H9 (cell line): Measurements from ENCODE around the gene TUBGCP5. TPM values are rescaled to one million over a fixed set of nuclear protein-coding genes. Genes with fewer than 3 reads are reported as not detected.

ENCODE experiments used
- DNase-seq: peaks from one replicate; pipeline ENCODE4 v3.0.0-alpha.2; 2017
- H2AFZ ChIP-seq: one replicate; pipeline ENCODE4 v1.6.1; 2013; ENCODE audit warnings: mild to moderate bottlenecking, low read length, control low read depth, moderate library complexity
- H2AK5ac ChIP-seq: 2 replicates; pipeline ENCODE4 v1.6.1; 2013; ENCODE audit warnings: low read length, control low read depth, mixed read lengths; ENCODE audit not compliant: insufficient read length
- H2BK120ac ChIP-seq: one replicate; pipeline ENCODE4 v1.6.1; 2013; ENCODE audit warnings: low read depth, mild to moderate bottlenecking, low read length, control low read depth, inconsistent platforms; ENCODE audit not compliant: poor library complexity, severe bottlenecking
- H2BK12ac ChIP-seq: 2 replicates; pipeline ENCODE4 v1.6.1; 2013; ENCODE audit warnings: low read length, control low read depth, mixed read lengths, low read depth; ENCODE audit not compliant: insufficient read length
- H2BK15ac ChIP-seq: 2 replicates; pipeline ENCODE4 v1.6.1; 2013; ENCODE audit warnings: low read depth, low read length, control low read depth
- H2BK20ac ChIP-seq: one replicate; pipeline ENCODE4 v1.6.1; 2013; ENCODE audit warnings: low read depth, mild to moderate bottlenecking, low read length, control low read depth, inconsistent platforms; ENCODE audit not compliant: poor library complexity, severe bottlenecking
- H2BK5ac ChIP-seq: 2 replicates; pipeline ENCODE4 v1.6.1; 2013; ENCODE audit warnings: low read length, control low read depth, mixed read lengths; ENCODE audit not compliant: insufficient read length
- H3K14ac ChIP-seq: 2 replicates; pipeline ENCODE4 v1.6.1; 2013; ENCODE audit warnings: low read length, control low read depth; ENCODE audit not compliant: insufficient read depth
- H3K18ac ChIP-seq: 2 replicates; pipeline ENCODE4 v1.6.1; 2013; ENCODE audit warnings: low read depth, mild to moderate bottlenecking, mixed read lengths, low read length, control low read depth; ENCODE audit not compliant: insufficient read length
- H3K23ac ChIP-seq: 2 replicates; pipeline ENCODE4 v1.6.1; 2013; ENCODE audit warnings: low read length, control low read depth, mixed read lengths, low read depth; ENCODE audit not compliant: insufficient read length
- H3K23me2 ChIP-seq: 2 replicates; pipeline ENCODE4 v1.6.1; 2013; ENCODE audit warnings: low read depth, mild to moderate bottlenecking, mixed read lengths, low read length, control low read depth; ENCODE audit not compliant: insufficient read length, poor library complexity, severe bottlenecking
- H3K27ac ChIP-seq: 2 replicates; pipeline ENCODE4 v1.5.1; 2013; ENCODE audit warnings: low read length, control low read depth, mixed read lengths, low read depth; ENCODE audit not compliant: insufficient read length
- H3K27me3 ChIP-seq: 2 replicates; pipeline ENCODE4 v1.6.1; 2013; ENCODE audit warnings: low read length, control low read depth, inconsistent platforms; ENCODE audit not compliant: insufficient read depth
- H3K4ac ChIP-seq: 2 replicates; pipeline ENCODE4 v1.6.1; 2013; ENCODE audit warnings: low read depth, mild to moderate bottlenecking, control low read depth, inconsistent platforms, low read length, moderate library complexity
- H3K4me1 ChIP-seq: 2 replicates; pipeline ENCODE4 v1.6.1; 2013; ENCODE audit warnings: low read length, control low read depth, inconsistent platforms; ENCODE audit not compliant: insufficient read depth
- H3K4me2 ChIP-seq: 2 replicates; pipeline ENCODE4 v1.6.1; 2013; ENCODE audit warnings: low read length, control low read depth, mixed read lengths; ENCODE audit not compliant: insufficient read length, insufficient read depth
- H3K56ac ChIP-seq: 2 replicates; pipeline ENCODE4 v1.6.1; 2013; ENCODE audit warnings: low read depth, mild to moderate bottlenecking, mixed read lengths, low read length, control low read depth; ENCODE audit not compliant: insufficient read length
- H3K79me1 ChIP-seq: 2 replicates; pipeline ENCODE4 v1.6.1; 2013; ENCODE audit warnings: low read depth, mild to moderate bottlenecking, moderate library complexity, low read length, control low read depth, inconsistent platforms; ENCODE audit not compliant: insufficient read depth, poor library complexity, severe bottlenecking
- H3K79me2 ChIP-seq: 2 replicates; pipeline ENCODE4 v1.6.1; 2013; ENCODE audit warnings: low read length, control low read depth, inconsistent platforms; ENCODE audit not compliant: insufficient read depth
- H3K9ac ChIP-seq: 2 replicates; pipeline ENCODE4 v1.6.1; 2013; ENCODE audit warnings: low read length, control low read depth, mixed read lengths; ENCODE audit not compliant: insufficient read length; ENCODE audit errors: extremely low read depth
- H3K9me3 ChIP-seq: one replicate; pipeline ENCODE4 v1.6.1; 2013; ENCODE audit warnings: low read depth, low read length, inconsistent platforms; ENCODE audit not compliant: control insufficient read depth
- H3T11ph ChIP-seq: one replicate; pipeline ENCODE4 v1.6.1; 2013; ENCODE audit warnings: mild to moderate bottlenecking, low read length, control low read depth, inconsistent platforms
- H4K20me1 ChIP-seq: one replicate; pipeline ENCODE4 v1.6.1; 2013; ENCODE audit not compliant: control insufficient read depth, insufficient read length, insufficient read depth
- H4K5ac ChIP-seq: 2 replicates; pipeline ENCODE4 v1.6.1; 2013; ENCODE audit warnings: low read depth, mild to moderate bottlenecking, mixed read lengths, low read length, control low read depth; ENCODE audit not compliant: insufficient read length
- H4K8ac ChIP-seq: replicated peaks from 2 replicates; pipeline ENCODE4 v1.6.1; 2013; ENCODE audit warnings: low read length, control low read depth, mixed read lengths, low read depth; ENCODE audit not compliant: insufficient read length
- H4K91ac ChIP-seq: 2 replicates; pipeline ENCODE4 v1.6.1; 2013; ENCODE audit warnings: low read depth, mild to moderate bottlenecking, moderate library complexity, mixed read lengths, low read length, control low read depth; ENCODE audit not compliant: insufficient read length
- H3K27ac Mint-ChIP-seq, 3 experiments: 2 replicates in 2 of 3; 3 replicates in 1 of 3; pipeline ENCODE4 v1.8.0; 2020 to 2021; ENCODE audit warnings: mixed read lengths in 3 of 3, mild to moderate bottlenecking in 1 of 3, moderate library complexity in 1 of 3
- H3K27me3 Mint-ChIP-seq: 2 replicates; pipeline ENCODE4 v1.8.0; 2021; ENCODE audit warnings: low read depth, mild to moderate bottlenecking, moderate library complexity, mixed read lengths
- H3K36me3 Mint-ChIP-seq, 3 experiments: 2 replicates in 2 of 3; 3 replicates in 1 of 3; pipeline ENCODE4 v1.8.0; 2020 to 2021; ENCODE audit warnings: low read depth in 3 of 3, mixed read lengths in 3 of 3; ENCODE audit not compliant: insufficient read depth in 1 of 3
- H3K4me1 Mint-ChIP-seq, 2 experiments: 2 replicates each; pipeline ENCODE4 v1.8.0; 2020; ENCODE audit warnings: mixed read lengths in 2 of 2
- H3K4me3 Mint-ChIP-seq, 2 experiments: 2 replicates in 1 of 2; 3 replicates in 1 of 2; pipeline ENCODE4 v1.8.0; 2020 to 2021; ENCODE audit warnings: mild to moderate bottlenecking in 2 of 2, mixed read lengths in 2 of 2, moderate library complexity in 1 of 2
- H3K9me3 Mint-ChIP-seq, 2 experiments: 2 replicates in 1 of 2; 3 replicates in 1 of 2; pipeline ENCODE4 v1.8.0; 2020; ENCODE audit warnings: mild to moderate bottlenecking in 2 of 2, mixed read lengths in 2 of 2, moderate library complexity in 1 of 2
- CTCF ChIP-seq: fragments of 200-600 bp; sonication (generic); conservative IDR thresholded peaks from 3 replicates; pipeline ENCODE4 v1.8.0; 2021; ENCODE audit warnings: antibody characterized with exemption, mild to moderate bottlenecking
- WGBS: extraction: QIAGEN DNeasy Blood & Tissue Kit; methylation state at CpG from one replicate; pipeline ENCODE4 v1.1.7; 2013; ENCODE audit warnings: missing lambda C conversion rate, low lambda C conversion rate, mixed read lengths; ENCODE audit not compliant: insufficient read length; ENCODE audit errors: extremely low coverage; 5-methylcytosine and 5-hydroxymethylcytosine counted together
- total RNA-seq: library from RNA; stranded (reverse); gene quantifications from 2 replicates; pipeline ENCODE4 v1.2.1, GENCODE V29; 2021

Gene TUBGCP5
- total RNA-seq, 1 experiment from 2014 or later: 15.3 TPM

GRCh38 chr15:22951381-22952280, 87.7 kb downstream of the TUBGCP5 start:
- no peaks in the 10 kb centered on the region for H4K20me1 ChIP-seq
- no peak overlapping the region for H4K91ac ChIP-seq
- no peak overlapping the region for H2BK120ac ChIP-seq
- peaks cover 0 to 4% (median 0%) of the 10 kb centered on the region in 3 experiments; a peak in 2 of 7 replicates for H3K36me3 Mint-ChIP-seq
- H2BK12ac ChIP-seq: no peak overlapping the region
- no peak overlapping the region for H2BK20ac ChIP-seq
- TF ChIP-seq CTCF: no peak
- no peak overlapping the region for H3K23ac ChIP-seq
- H2BK15ac ChIP-seq: no peak overlapping the region
- no peaks in the 10 kb centered on the region; the same call in 1 of the 2 replicates for H3K79me2 ChIP-seq
- peaks cover 34 to 40% of the 10 kb centered on the region in 2 experiments for H3K4me1 Mint-ChIP-seq
- H3K27ac ChIP-seq: no peak overlapping the region
- H3K14ac ChIP-seq: no peak overlapping the region
- H3K23me2 ChIP-seq: no peaks in the 10 kb centered on the region
- H2AFZ ChIP-seq: no peak overlapping the region
- peaks cover 0 to 3% of the 10 kb centered on the region in 2 experiments; a peak in 1 of 5 replicates for H3K9me3 Mint-ChIP-seq
- H3K9ac ChIP-seq: no peak overlapping the region
- no peak overlapping the region for H3K18ac ChIP-seq
- H3K4me2 ChIP-seq: no peak overlapping the region
- no peak overlapping the region for H4K8ac ChIP-seq
- no peak overlapping the region for H3T11ph ChIP-seq
- H3K4me1 ChIP-seq: no peaks in the 10 kb centered on the region; the same call in 1 of the 2 replicates
- H3K56ac ChIP-seq: no peak overlapping the region
- no peak overlapping the region for H3K4me3 Mint-ChIP-seq
- H3K4ac ChIP-seq: no peak overlapping the region
- H3K79me1 ChIP-seq: no peaks in the 10 kb centered on the region
- no peak overlapping the region for H3K27ac Mint-ChIP-seq
- no peak overlapping the region for H2BK5ac ChIP-seq
- DNase-seq: no peak
- H3K27me3 Mint-ChIP-seq: peaks cover 72% of the 10 kb centered on the region
- no peak overlapping the region for H2AK5ac ChIP-seq
- no peaks in the 10 kb centered on the region for H3K9me3 ChIP-seq
- H3K27me3 ChIP-seq: peaks cover 6% of the 10 kb centered on the region; the same call in 1 of the 2 replicates
- H4K5ac ChIP-seq: no peak overlapping the region
- WGBS: no CpG with 5 or more reads among the region's 39 CpGs
